ENCODE data around the gene SPCS2. TPM values are rescaled to one million over a fixed set of nuclear protein-coding genes. Genes with fewer than 3 reads are reported as not detected.

Gene SPCS2
- total RNA-seq, 4 donors from 2014 or later, result 28.3 to 95.7 (median 61.7) TPM

GRCh38 chr11:74932169-74932568 is 16.9 kb upstream of the SPCS2 start:
- peaks cover 0 to 97% (median 5%) of the 10 kb centered on the region in 3 donors for H3K36me3 ChIP-seq
- H3K4me1 ChIP-seq, result no peaks in the 10 kb centered on the region
- no peak overlapping the region for H3K27ac ChIP-seq
- no peak for TF ChIP-seq POLR2A (IDR thresholded peaks at IDR 0.05)
- TF ChIP-seq EP300 (IDR thresholded peaks at IDR 0.05), result no peak
- TF ChIP-seq CTCF (IDR thresholded peaks at IDR 0.05), result no peak
- no peak for DNase-seq (ENCODE audit: low spot score in 2 of 2)
- no peak overlapping the region for H3K4me3 ChIP-seq
- no peaks in the 10 kb centered on the region for H3K27me3 ChIP-seq
- H3K9me3 ChIP-seq, result no peaks in the 10 kb centered on the region
- 73 to 78% methylated on average over 5 of the region's 5 CpGs for WGBS, 2 donors

GRCh38 chr11:74932797-74933196 is 16.3 kb upstream of the SPCS2 start:
- H3K4me1 ChIP-seq, result no peaks in the 10 kb centered on the region
- H3K27me3 ChIP-seq, result no peaks in the 10 kb centered on the region
- peaks cover 0 to 93% (median 5%) of the 10 kb centered on the region in 3 donors for H3K36me3 ChIP-seq
- DNase-seq (ENCODE audit: low spot score in 2 of 2), result no peak
- no peak overlapping the region for H3K4me3 ChIP-seq
- TF ChIP-seq CTCF (IDR thresholded peaks at IDR 0.05) (no peak), EP300 (IDR thresholded peaks at IDR 0.05) (no peak), POLR2A (IDR thresholded peaks at IDR 0.05) (no peak)
- no peaks in the 10 kb centered on the region for H3K9me3 ChIP-seq
- no peak overlapping the region for H3K27ac ChIP-seq
- 80 to 84% methylated on average over 2 of the region's 2 CpGs for WGBS, 2 donors

- no peak overlapping the region for H3K4me3 ChIP-seq
- H3K27me3 ChIP-seq, result no peaks in the 10 kb centered on the region
- no peak overlapping the region for H3K27ac ChIP-seq
- 99 to 100% methylated on average over 2 of the region's 2 CpGs for WGBS, 2 donors
- peaks cover 0 to 85% (median 5%) of the 10 kb centered on the region in 3 donors for H3K36me3 ChIP-seq
- H3K4me1 ChIP-seq, result no peaks in the 10 kb centered on the region
- TF ChIP-seq POLR2A (IDR thresholded peaks at IDR 0.05) (no peak), EP300 (IDR thresholded peaks at IDR 0.05) (no peak), CTCF (IDR thresholded peaks at IDR 0.05) (no peak)
- DNase-seq (ENCODE audit: low spot score in 2 of 2), result no peak
- no peaks in the 10 kb centered on the region for H3K9me3 ChIP-seq
These were observed 15.3 kb upstream of the SPCS2 start for GRCh38 chr11:74933765-74934164.

GRCh38 chr11:74935285-74935684 is 13.8 kb upstream of the SPCS2 start:
- no peak for TF ChIP-seq CTCF (IDR thresholded peaks at IDR 0.05)
- no peak for TF ChIP-seq POLR2A (IDR thresholded peaks at IDR 0.05)
- TF ChIP-seq EP300 (IDR thresholded peaks at IDR 0.05), result no peak
- Histone ChIP-seq H3K27me3 (no peaks in the 10 kb centered on the region), H3K4me1 (no peaks in the 10 kb centered on the region), H3K36me3 (peaks cover 0 to 85% (median 5%) of the 10 kb centered on the region in 3 donors), H3K27ac (no peak overlapping the region), H3K4me3 (no peak overlapping the region), H3K9me3 (no peaks in the 10 kb centered on the region)
- 74 to 79% methylated on average over 2 of the region's 2 CpGs for WGBS, 2 donors
- no peak for DNase-seq (ENCODE audit: low spot score in 2 of 2)

GRCh38 chr11:74936087-74936486 is 13.0 kb upstream of the SPCS2 start:
- no peaks in the 10 kb centered on the region for H3K4me1 ChIP-seq
- H3K36me3 ChIP-seq, result peaks cover 0 to 85% (median 5%) of the 10 kb centered on the region in 3 donors
- WGBS, 2 donors, result 36 to 41% methylated on average over 2 of the region's 2 CpGs
- no peak overlapping the region for H3K4me3 ChIP-seq
- TF ChIP-seq POLR2A (IDR thresholded peaks at IDR 0.05) (no peak), CTCF (IDR thresholded peaks at IDR 0.05) (no peak), EP300 (IDR thresholded peaks at IDR 0.05) (no peak)
- H3K9me3 ChIP-seq, result no peaks in the 10 kb centered on the region
- no peaks in the 10 kb centered on the region for H3K27me3 ChIP-seq
- DNase-seq (ENCODE audit: low spot score in 2 of 2), result no peak
- no peak overlapping the region for H3K27ac ChIP-seq

Data from tibial nerve (tissue), 4 donors.